A673 (cell line): ENCODE data around the gene PTHLH.

Experiments used
- EZH2 ChIP-seq: fragments of 200-600 bp; sonication (generic); IDR thresholded peaks from 2 replicates; pipeline ENCODE4 v1.6.1; 2017; ENCODE audit warnings: borderline replicate concordance, low read depth, mild to moderate bottlenecking, mixed read lengths, antibody characterized with exemption, low read length; ENCODE audit not compliant: poor library complexity, severe bottlenecking
- TF ChIP-seq, protein P1 (sequence below): fragments of 300-800, 200-600 bp; sonication (generic); conservative IDR thresholded peaks from 2 replicates; pipeline ENCODE4 v1.5.1; 2017; ENCODE audit warnings: low read depth, mild to moderate bottlenecking, antibody characterized with exemption, low read length, moderate library complexity, mixed read lengths

DNA sequence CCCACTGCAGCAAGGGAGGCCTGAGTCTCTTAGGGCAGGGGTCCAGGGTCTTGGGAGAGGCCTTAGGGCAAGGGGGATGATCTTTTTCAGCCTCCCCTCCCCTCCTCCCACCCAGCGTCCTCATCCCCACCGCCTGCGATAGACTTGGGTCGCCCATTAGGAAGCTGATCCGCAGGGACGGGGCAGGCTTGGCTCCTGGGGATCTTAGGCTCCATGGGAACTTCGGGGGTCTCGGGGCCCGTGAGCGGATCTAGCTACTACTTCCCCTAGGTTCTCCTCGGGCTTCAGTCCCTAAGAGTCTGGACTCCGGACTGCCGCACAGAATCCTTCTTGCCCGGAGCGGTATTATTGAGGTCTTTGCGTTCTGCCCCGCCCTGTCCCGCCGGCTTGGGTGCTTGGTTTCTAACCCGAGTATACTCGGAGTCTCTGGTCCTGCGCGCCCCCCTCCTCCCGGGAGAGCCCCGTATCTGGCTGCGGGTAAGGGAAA, 2.2 kb upstream of the PTHLH start:
- TF ChIP-seq, protein P1, sequence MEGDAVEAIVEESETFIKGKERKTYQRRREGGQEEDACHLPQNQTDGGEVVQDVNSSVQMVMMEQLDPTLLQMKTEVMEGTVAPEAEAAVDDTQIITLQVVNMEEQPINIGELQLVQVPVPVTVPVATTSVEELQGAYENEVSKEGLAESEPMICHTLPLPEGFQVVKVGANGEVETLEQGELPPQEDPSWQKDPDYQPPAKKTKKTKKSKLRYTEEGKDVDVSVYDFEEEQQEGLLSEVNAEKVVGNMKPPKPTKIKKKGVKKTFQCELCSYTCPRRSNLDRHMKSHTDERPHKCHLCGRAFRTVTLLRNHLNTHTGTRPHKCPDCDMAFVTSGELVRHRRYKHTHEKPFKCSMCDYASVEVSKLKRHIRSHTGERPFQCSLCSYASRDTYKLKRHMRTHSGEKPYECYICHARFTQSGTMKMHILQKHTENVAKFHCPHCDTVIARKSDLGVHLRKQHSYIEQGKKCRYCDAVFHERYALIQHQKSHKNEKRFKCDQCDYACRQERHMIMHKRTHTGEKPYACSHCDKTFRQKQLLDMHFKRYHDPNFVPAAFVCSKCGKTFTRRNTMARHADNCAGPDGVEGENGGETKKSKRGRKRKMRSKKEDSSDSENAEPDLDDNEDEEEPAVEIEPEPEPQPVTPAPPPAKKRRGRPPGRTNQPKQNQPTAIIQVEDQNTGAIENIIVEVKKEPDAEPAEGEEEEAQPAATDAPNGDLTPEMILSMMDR, result no peak
- no peak for TF ChIP-seq EZH2
